Endothelial cell of umbilical vein (primary cell): ENCODE data around the gene RIF1. TPM values are rescaled to one million over a fixed set of nuclear protein-coding genes. Genes with fewer than 3 reads are reported as not detected.

Experiments used
- BruUV-seq: library from RNA; stranded (reverse); fragments of 400-500 nt; replicated peaks from 2 replicates; lab custom pipeline; 2021; lab: Mats Ljungman, UMichigan
- CTCF ChIA-PET: fragments of 300-600, 350-600 bp; sonication (Branson Sonifier 250); formaldehyde crosslinking; loops from one replicate; lab custom pipeline; 2021; ENCODE audit warnings: antibody characterized with exemption, inconsistent platforms; lab: Charles Lee
- POLR2A ChIA-PET: fragments of 300-600, 350-600 bp; sonication (Branson Sonifier 250); formaldehyde crosslinking; loops from one replicate; lab custom pipeline; 2021; ENCODE audit warnings: antibody characterized with exemption, inconsistent platforms; lab: Charles Lee
- DNase-seq: peaks from one replicate; pipeline ENCODE4 v3.0.0-alpha.2; 2011; ENCODE audit warnings: low read depth, low spot score
- FAIRE-seq: peaks from 2 replicates; lab custom pipeline; 2011; peaks lifted over from hg19 to GRCh38; lab: Jason Lieb, UNC
- H2AFZ ChIP-seq: 2 replicates; pipeline ENCODE4 v1.6.0; 2012; ENCODE audit warnings: low read depth, low read length, control low read depth, inconsistent platforms
- H3K27ac ChIP-seq: 2 replicates; pipeline ENCODE4 v1.5.1; 2011; ENCODE audit warnings: low read depth, mild to moderate bottlenecking, control low read depth, low read length, moderate library complexity; ENCODE audit not compliant: insufficient read depth
- H3K27me3 ChIP-seq, 2 experiments: 2 replicates each; pipeline versions ENCODE4 v1.6.0 to v1.6.1; 2011; ENCODE audit warnings: low read length in 2 of 2, mixed read lengths in 1 of 2; ENCODE audit not compliant: control insufficient read depth in 2 of 2, insufficient read depth in 2 of 2
- H3K36me3 ChIP-seq, 2 experiments: 2 replicates in 1 of 2; 3 replicates in 1 of 2; pipeline ENCODE4 v1.5.1; 2011; ENCODE audit warnings: low read length in 2 of 2, mild to moderate bottlenecking in 1 of 2, moderate library complexity in 1 of 2; ENCODE audit not compliant: control insufficient read depth in 2 of 2, insufficient read depth in 2 of 2; ENCODE audit errors: extremely low read depth in 1 of 2
- H3K4me1 ChIP-seq: 3 replicates; pipeline ENCODE4 v1.5.1; 2011; ENCODE audit warnings: mild to moderate bottlenecking, low read length; ENCODE audit not compliant: control insufficient read depth, insufficient read depth; ENCODE audit errors: extremely low read depth
- H3K4me2 ChIP-seq: 2 replicates; pipeline ENCODE4 v1.6.1; 2011; ENCODE audit warnings: low read length, control low read depth, mixed read lengths; ENCODE audit not compliant: insufficient read depth
- H3K4me3 ChIP-seq, 3 experiments: fragments of 200-600 bp in 1 of 3; sonication (generic), shearing (Covaris generic) in 1 of 3; replicated peaks in 1 of 3; 2 replicates each; pipeline ENCODE4 v1.5.1; 2011 to 2016; ENCODE audit warnings: control low read depth in 3 of 3, low read length in 3 of 3, mild to moderate bottlenecking in 2 of 3, inconsistent platforms in 1 of 3, low read depth in 1 of 3, moderate library complexity in 1 of 3; ENCODE audit not compliant: insufficient read depth in 1 of 3
- H3K79me2 ChIP-seq: 2 replicates; pipeline ENCODE4 v1.6.0; 2012; ENCODE audit warnings: low read length, inconsistent platforms; ENCODE audit not compliant: control insufficient read depth, insufficient read depth
- H3K9ac ChIP-seq: replicated peaks from 2 replicates; pipeline ENCODE3; 2011; ENCODE audit warnings: low read length, control low read depth; ENCODE audit not compliant: insufficient read depth; ENCODE audit errors: extremely low read depth
- H3K9me1 ChIP-seq: replicated peaks from 3 replicates; pipeline ENCODE4 v1.6.0; 2011; ENCODE audit warnings: mild to moderate bottlenecking, low read length; ENCODE audit not compliant: control insufficient read depth, insufficient read depth; ENCODE audit errors: extremely low read depth
- H3K9me3 ChIP-seq: replicated peaks from 2 replicates; pipeline ENCODE4 v1.5.1; 2012; ENCODE audit warnings: low read length, inconsistent platforms; ENCODE audit not compliant: control insufficient read depth, insufficient read depth
- H4K20me1 ChIP-seq: replicated peaks from 2 replicates; pipeline ENCODE3; 2011; ENCODE audit warnings: mild to moderate bottlenecking, low read length; ENCODE audit not compliant: control insufficient read depth, insufficient read depth; ENCODE audit errors: extremely low read depth
- CTCF ChIP-seq, 2 donors: IDR thresholded peaks; 1 replicate in 1 of 2; 2 replicates in 1 of 2; pipeline ENCODE4 v1.5.1; 2011; ENCODE audit warnings: low read length in 2 of 2, mild to moderate bottlenecking in 2 of 2, moderate library complexity in 2 of 2, control low read depth in 1 of 2, inconsistent platforms in 1 of 2, low read depth in 1 of 2; ENCODE audit not compliant: insufficient read depth in 1 of 2; ENCODE audit errors: extremely low read depth in 1 of 2
- EZH2 ChIP-seq: IDR thresholded peaks from 2 replicates; pipeline ENCODE4 v1.6.1; 2012; ENCODE audit warnings: borderline replicate concordance, low read depth, mild to moderate bottlenecking, moderate library complexity, low read length, inconsistent platforms; ENCODE audit not compliant: severe bottlenecking
- FOS ChIP-seq: IDR thresholded peaks from 2 replicates; pipeline ENCODE4 v1.6.1; 2011; ENCODE audit warnings: mild to moderate bottlenecking, low read length, moderate library complexity, borderline replicate concordance; ENCODE audit not compliant: insufficient read depth
- GATA2 ChIP-seq: IDR thresholded peaks from 2 replicates; pipeline ENCODE4 v1.7.0; 2011; ENCODE audit warnings: low read depth, mild to moderate bottlenecking, moderate library complexity, mixed read lengths, low read length; ENCODE audit not compliant: insufficient read length, insufficient read depth
- MAX ChIP-seq: IDR thresholded peaks from 2 replicates; pipeline ENCODE4 v1.6.1; 2011; ENCODE audit not compliant: insufficient read depth, insufficient read length
- POLR2A ChIP-seq: IDR thresholded peaks from 2 replicates; pipeline ENCODE4 v1.6.1; 2012; ENCODE audit warnings: low read depth, mild to moderate bottlenecking, control low read depth, low read length
- dilution Hi-C: fragments of 300-500 bp; cut with MboI; formaldehyde crosslinking; loops from one replicate; pipeline ENCODE4 v1.15.0; 2019; ENCODE audit warnings: low sequenced_read_pairs; ENCODE audit not compliant: extremely low pct_ligation_motif_present
- intact Hi-C: fragments of 100-400 bp; cut with micrococcal nuclease; formaldehyde crosslinking; loops from one replicate; pipeline ENCODE4 v1.10.0; 2022
- polyA plus RNA-seq, 4 experiments: library from polyadenylated mRNA; depleted of rRNA in 3 of 4; stranded (reverse) in 3 of 4; unstranded in 1 of 4; fragments of >200 nt; gene quantifications; 2 replicates each; pipeline versions ENCODE4 v1.2.1 to v1.2.3, GENCODE V29; 2011 to 2012; ENCODE audit warnings: missing spikeins in 1 of 4
- total RNA-seq: library from RNA; stranded (reverse); gene quantifications from 2 replicates; pipeline ENCODE4 v1.2.3, GENCODE V29; 2021

Gene RIF1
- total and polyA plus RNA-seq, 2 donors (not counting 3 experiments of a cell fraction or from before 2014, with no cell fraction given): 5.1 to 55.3 TPM

GRCh38 chr2:151395509-151396374, 14.0 kb upstream of the RIF1 start:
- DNase-seq: no peak
- no peaks in the 10 kb centered on the region for H3K4me1 ChIP-seq
- no peaks in the 10 kb centered on the region for H3K27me3 ChIP-seq
- TF ChIP-seq FOS (no peak), MAX (no peak), EZH2 (no peak), CTCF (IDR thresholded peaks at IDR 0.05; ENCODE audit: extremely low read depth in 1 of 2, insufficient read depth in 1 of 2, low read depth in 1 of 2, low read length in 2 of 2) (no peak), POLR2A (no peak), GATA2 (no peak)
- FAIRE-seq: no peak
- no peaks in the 10 kb centered on the region for H4K20me1 ChIP-seq
- no peak overlapping the region for H3K4me2 ChIP-seq
- no peaks in the 10 kb centered on the region for H3K36me3 ChIP-seq
- CTCF ChIA-PET: interaction anchor here (1.1 to 1.7 kb wide), 2 partner anchors 10 to 98 kb away, joined by 3 to 4 read pairs; no protein-coding TSS in a partner anchor
- intact Hi-C loops: no loop called here
- BruUV-seq: no TSS peak
- H3K9me1 ChIP-seq: no peaks in the 10 kb centered on the region
- POLR2A ChIA-PET: no interaction called here
- H3K27ac ChIP-seq: no peak overlapping the region
- H3K9ac ChIP-seq: no peak overlapping the region
- no peak overlapping the region for H3K4me3 ChIP-seq
- H2AFZ ChIP-seq: no peak overlapping the region
- dilution Hi-C loops: no loop called here
- H3K79me2 ChIP-seq: no peaks in the 10 kb centered on the region
- no peaks in the 10 kb centered on the region for H3K9me3 ChIP-seq
